HL-60 (cell line): Measurements from ENCODE around the gene USP31.

Source experiments
- DNase-seq, 2 experiments: peaks; one replicate each; pipeline ENCODE4 v3.0.0-alpha.2; 2010 to 2020; ENCODE audit warnings: low read depth in 1 of 2, low spot score in 1 of 2
- H3K27ac ChIP-seq: fragments of 250-450 bp; sonication (Bioruptor Pico); replicated peaks from 2 replicates; pipeline ENCODE4 v1.5.1; 2020; ENCODE audit warnings: mild to moderate bottlenecking, moderate library complexity
- H3K27me3 ChIP-seq: fragments of 250-450 bp; sonication (Bioruptor Pico); 2 replicates; pipeline ENCODE4 v1.5.1; 2021; ENCODE audit warnings: mild to moderate bottlenecking, moderate library complexity; ENCODE audit not compliant: insufficient read depth, poor library complexity, severe bottlenecking
- H3K4me3 ChIP-seq: replicated peaks from 2 replicates; pipeline ENCODE4 v1.5.1; 2011; ENCODE audit warnings: mild to moderate bottlenecking, control low read depth, low read length; ENCODE audit not compliant: insufficient read depth
- GABPA ChIP-seq: IDR thresholded peaks from 2 replicates; pipeline ENCODE4 v1.6.1; 2012; ENCODE audit warnings: low read depth
- POLR2AphosphoS5 ChIP-seq: IDR thresholded peaks from 2 replicates; pipeline ENCODE4 v1.6.1; 2012; ENCODE audit warnings: low read depth
- REST ChIP-seq: IDR thresholded peaks from 2 replicates; pipeline ENCODE4 v1.6.1; 2012; ENCODE audit warnings: low read depth; ENCODE audit not compliant: insufficient replicate concordance
- SPI1 ChIP-seq: IDR thresholded peaks from 2 replicates; pipeline ENCODE4 v1.6.1; 2012; ENCODE audit warnings: low read depth, mild to moderate bottlenecking, borderline replicate concordance
- TF ChIP-seq, protein P1 (sequence below): IDR thresholded peaks from one replicate; pipeline ENCODE4 v1.5.1; 2011; ENCODE audit warnings: low read length, control low read depth, inconsistent platforms; ENCODE audit not compliant: insufficient read depth

USP31 gene

DNA sequence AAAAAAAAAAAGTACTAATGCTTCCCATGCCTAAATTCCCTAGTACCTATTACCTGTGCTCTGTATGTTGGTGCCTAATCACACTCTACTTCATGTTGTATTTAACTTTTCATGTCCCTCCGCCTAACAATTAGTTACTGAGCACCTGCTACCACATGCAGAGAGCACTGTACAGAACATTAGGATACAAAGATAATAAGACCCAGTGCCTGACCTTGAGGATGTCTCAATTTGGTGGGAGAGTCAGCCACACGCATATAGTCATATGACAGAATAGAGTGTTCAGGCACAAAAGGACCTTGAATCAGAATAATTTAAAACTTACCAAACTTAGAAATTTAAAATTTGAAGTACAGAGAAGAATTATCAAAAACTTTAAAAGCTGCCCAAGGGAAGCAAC, 42.1 kb downstream of the USP31 start:
- Histone ChIP-seq H3K27ac (no peak overlapping the region), H3K27me3 (no peaks in the 10 kb centered on the region), H3K4me3 (no peak overlapping the region)
- TF ChIP-seq REST (no peak), SPI1 (no peak), POLR2AphosphoS5 (no peak), GABPA (no peak)
- TF ChIP-seq, protein P1, sequence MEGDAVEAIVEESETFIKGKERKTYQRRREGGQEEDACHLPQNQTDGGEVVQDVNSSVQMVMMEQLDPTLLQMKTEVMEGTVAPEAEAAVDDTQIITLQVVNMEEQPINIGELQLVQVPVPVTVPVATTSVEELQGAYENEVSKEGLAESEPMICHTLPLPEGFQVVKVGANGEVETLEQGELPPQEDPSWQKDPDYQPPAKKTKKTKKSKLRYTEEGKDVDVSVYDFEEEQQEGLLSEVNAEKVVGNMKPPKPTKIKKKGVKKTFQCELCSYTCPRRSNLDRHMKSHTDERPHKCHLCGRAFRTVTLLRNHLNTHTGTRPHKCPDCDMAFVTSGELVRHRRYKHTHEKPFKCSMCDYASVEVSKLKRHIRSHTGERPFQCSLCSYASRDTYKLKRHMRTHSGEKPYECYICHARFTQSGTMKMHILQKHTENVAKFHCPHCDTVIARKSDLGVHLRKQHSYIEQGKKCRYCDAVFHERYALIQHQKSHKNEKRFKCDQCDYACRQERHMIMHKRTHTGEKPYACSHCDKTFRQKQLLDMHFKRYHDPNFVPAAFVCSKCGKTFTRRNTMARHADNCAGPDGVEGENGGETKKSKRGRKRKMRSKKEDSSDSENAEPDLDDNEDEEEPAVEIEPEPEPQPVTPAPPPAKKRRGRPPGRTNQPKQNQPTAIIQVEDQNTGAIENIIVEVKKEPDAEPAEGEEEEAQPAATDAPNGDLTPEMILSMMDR: no peak
- DNase-seq: no peak

DNA sequence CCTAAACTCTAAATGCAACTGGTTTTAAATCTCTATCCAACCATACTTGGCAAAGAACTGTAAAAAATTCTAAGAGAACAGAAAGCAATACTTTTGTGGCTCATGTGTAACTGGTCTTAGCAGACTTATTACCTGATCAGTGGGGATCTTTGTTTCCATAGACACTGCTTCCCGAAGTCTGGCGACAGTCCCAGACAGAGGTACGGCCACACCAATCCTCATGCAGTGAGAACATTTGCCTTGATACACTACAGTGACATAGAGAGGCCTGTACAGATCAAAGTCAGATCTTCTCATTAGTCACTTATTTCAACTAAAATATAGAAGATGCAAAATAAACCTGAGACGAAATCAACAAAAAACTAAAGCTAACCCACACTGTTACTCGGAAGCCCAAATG, 43.9 kb downstream of the USP31 start:
- H3K4me3 ChIP-seq: no peak overlapping the region
- TF ChIP-seq SPI1: no peak
- TF ChIP-seq, protein P1: no peak
- TF ChIP-seq GABPA: no peak
- no peak overlapping the region for H3K27ac ChIP-seq
- no peaks in the 10 kb centered on the region for H3K27me3 ChIP-seq
- no peak for DNase-seq

DNA sequence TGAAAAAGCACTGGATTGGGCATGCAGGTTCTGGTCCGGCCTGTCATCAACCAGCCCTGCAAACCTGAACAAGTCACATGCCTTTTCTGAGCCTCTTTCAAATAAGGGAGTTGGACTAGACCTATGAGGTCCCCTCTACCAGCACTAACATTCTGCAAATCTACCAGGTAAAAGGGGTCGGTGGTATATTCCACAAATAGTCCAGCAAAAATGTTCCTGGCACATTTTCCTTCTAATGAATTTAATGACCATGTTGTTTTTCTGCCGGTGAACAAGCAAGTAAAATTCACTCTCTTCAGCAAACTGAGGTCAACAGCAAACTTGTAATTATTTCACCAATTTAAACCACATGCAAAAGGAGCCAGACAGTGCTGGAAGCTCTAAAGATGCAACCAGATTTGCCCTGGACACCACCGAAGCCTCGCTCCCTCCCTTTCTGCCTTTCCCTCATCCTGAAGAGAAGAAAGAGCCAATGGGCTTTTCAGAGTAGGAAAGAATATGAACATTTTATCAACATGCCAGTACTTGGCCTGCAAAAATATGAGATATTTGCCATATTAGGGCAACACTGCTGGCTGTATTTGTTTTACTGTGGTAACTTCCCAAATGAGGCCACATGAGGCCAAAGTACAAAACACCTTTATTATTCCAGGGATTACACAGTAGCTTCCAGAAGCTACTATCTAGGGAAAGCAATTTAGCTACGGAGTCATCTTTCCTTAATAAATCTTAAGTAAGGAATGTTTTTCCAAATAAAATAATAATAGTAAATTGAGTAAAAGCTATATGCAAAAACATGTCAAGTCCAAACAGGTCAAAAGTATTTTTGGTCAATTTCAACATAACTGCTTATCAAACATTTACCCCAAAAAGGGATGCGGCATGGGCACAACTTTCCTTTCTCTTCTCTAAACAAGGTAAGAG, 45.0 kb downstream of the USP31 start:
- Histone ChIP-seq H3K4me3 (no peak overlapping the region), H3K27me3 (no peaks in the 10 kb centered on the region), H3K27ac (no peak overlapping the region)
- no peak for DNase-seq
- TF ChIP-seq REST (no peak), GABPA (no peak), SPI1 (no peak), POLR2AphosphoS5 (no peak)
- TF ChIP-seq, protein P1: no peak
